HG02852 (cell line): ENCODE results near the gene ACSL5.
"Not testable (repeated sequence)": the region's sequence is repeated elsewhere in the genome, so short reads cannot be mapped to it uniquely, and the experiment has no call there.

ENCODE experiments used
- ATAC-seq: cut with Tn5 transposase; IDR thresholded peaks from one replicate; pipeline ENCODE4 v1.9.1; 2021; ENCODE audit warnings: mild to moderate bottlenecking, moderate library complexity; ENCODE audit not compliant: unreplicated experiment

Gene ACSL5

GRCh38 chr10:112402917-112403316 lies 29.0 kb downstream of the ACSL5 start:
- no peak for ATAC-seq

GRCh38 chr10:112404617-112405016 lies 30.7 kb downstream of the ACSL5 start:
- no peak for ATAC-seq

- not testable (repeated sequence) for ATAC-seq
Observed at GRCh38 chr10:112406806-112407205, 32.9 kb downstream of the ACSL5 start.

GRCh38 chr10:112407696-112408095 lies 33.8 kb downstream of the ACSL5 start:
- ATAC-seq, result no peak

GRCh38 chr10:112409299-112409698 lies 35.4 kb downstream of the ACSL5 start:
- no peak for ATAC-seq

GRCh38 chr10:112409755-112410154 lies 35.8 kb downstream of the ACSL5 start:
- ATAC-seq, result no peak

- no peak for ATAC-seq
Observed at GRCh38 chr10:112412696-112413095, 38.8 kb downstream of the ACSL5 start.

GRCh38 chr10:112421731-112422130 lies 47.8 kb downstream of the ACSL5 start:
- ATAC-seq, result no peak

GRCh38 chr10:112424651-112425050 lies 50.7 kb downstream of the ACSL5 start:
- ATAC-seq, result no peak

GRCh38 chr10:112426111-112426510 lies 52.2 kb downstream of the ACSL5 start:
- no peak for ATAC-seq

- ATAC-seq, result no peak
Observed at GRCh38 chr10:112429147-112429546, 55.2 kb downstream of the ACSL5 start.

GRCh38 chr10:112429654-112430230 lies 55.8 kb downstream of the ACSL5 start:
- no peak for ATAC-seq

- no peak for ATAC-seq
Observed at GRCh38 chr10:112433136-112433535, 59.2 kb downstream of the ACSL5 start.

- ATAC-seq, result no peak
Observed at GRCh38 chr10:112434988-112435619, 61.2 kb downstream of the ACSL5 start.

GRCh38 chr10:112438356-112438755 lies 64.4 kb downstream of the ACSL5 start:
- no peak for ATAC-seq

GRCh38 chr10:112441520-112441919 lies 67.6 kb downstream of the ACSL5 start:
- no peak for ATAC-seq

- no peak for ATAC-seq
Observed at GRCh38 chr10:112442063-112442462, 68.1 kb downstream of the ACSL5 start.

- no peak for ATAC-seq
Observed at GRCh38 chr10:112446055-112446854, 72.3 kb downstream of the ACSL5 start.

- peak; percentile 91 for ATAC-seq
Observed at GRCh38 chr10:112446855-112447619, 73.1 kb downstream of the ACSL5 start, which contains the start of the genes VTI1A and ZDHHC6. TSS of gene VTI1A (plus strand) at chr10:112447215. CDS start at chr10:112447374, 159 bp downstream. TSS of gene ZDHHC6 (minus strand) at chr10:112446914. CDS start at chr10:112445436, 1,478 bp downstream.

GRCh38 chr10:112447620-112447928 lies 73.7 kb downstream of the ACSL5 start:
- no peak for ATAC-seq

GRCh38 chr10:112448888-112449287 lies 75.0 kb downstream of the ACSL5 start:
- no peak for ATAC-seq
